Liver (tissue), 9 donors: ENCODE results near the gene CD68. TPM values are rescaled to one million over a fixed set of nuclear protein-coding genes. Genes with fewer than 3 reads are reported as not detected.

Source experiments
- DNase-seq: peaks from one replicate; pipeline ENCODE4 v3.0.0-alpha.2; 2017; ENCODE audit warnings: low spot score
- H3K27ac ChIP-seq, 2 donors: one replicate each; pipeline ENCODE4 v1.7.0; 2013; ENCODE audit warnings: inconsistent platforms in 2 of 2, low read length in 2 of 2, control low read depth in 1 of 2, low read depth in 1 of 2, mild to moderate bottlenecking in 1 of 2
- H3K27me3 ChIP-seq, 4 donors: one replicate each; pipeline versions ENCODE4 v1.6.1 to v1.7.0; 2013; ENCODE audit warnings: low read length in 3 of 4, inconsistent platforms in 1 of 4, mild to moderate bottlenecking in 1 of 4, moderate library complexity in 1 of 4; ENCODE audit not compliant: control insufficient read depth in 4 of 4, insufficient read depth in 4 of 4
- H3K36me3 ChIP-seq, 4 donors: one replicate each; pipeline versions ENCODE4 v1.6.1 to v1.7.0; 2013; ENCODE audit warnings: low read length in 3 of 4, mild to moderate bottlenecking in 3 of 4, low read depth in 1 of 4, moderate library complexity in 1 of 4; ENCODE audit not compliant: control insufficient read depth in 4 of 4, insufficient read depth in 3 of 4
- H3K4me1 ChIP-seq, 4 donors: one replicate each; pipeline versions ENCODE4 v1.6.1 to v1.7.0; 2013; ENCODE audit warnings: low read length in 3 of 4, mild to moderate bottlenecking in 3 of 4, moderate library complexity in 1 of 4; ENCODE audit not compliant: control insufficient read depth in 4 of 4, insufficient read depth in 4 of 4
- H3K4me3 ChIP-seq, 3 donors: one replicate each; pipeline versions ENCODE4 v1.6.1 to v1.7.0; 2013; ENCODE audit warnings: low read length in 3 of 3, control low read depth in 1 of 3, low read depth in 1 of 3, mild to moderate bottlenecking in 1 of 3
- H3K9ac ChIP-seq, 2 donors: one replicate each; pipeline ENCODE4 v1.7.0; 2013; ENCODE audit warnings: low read length in 2 of 2, mild to moderate bottlenecking in 2 of 2, moderate library complexity in 2 of 2, control low read depth in 1 of 2, low read depth in 1 of 2
- H3K9me3 ChIP-seq, 4 donors: one replicate each; pipeline versions ENCODE4 v1.6.1 to v1.7.0; 2013; ENCODE audit warnings: low read length in 3 of 4; ENCODE audit not compliant: control insufficient read depth in 4 of 4
- CTCF ChIP-seq: fragments of 150-350 bp; IDR thresholded peaks from 2 replicates; pipeline ENCODE4 v1.5.1; 2017; ENCODE audit warnings: improper control_type of control experiment, low read depth, low read length; ENCODE audit not compliant: missing input control
- EGR1 ChIP-seq, 2 donors: IDR thresholded peaks; 2 replicates each; pipeline ENCODE4 v1.6.1; 2016 to 2018; ENCODE audit warnings: antibody characterized with exemption in 2 of 2, low read depth in 2 of 2
- FOXA1 ChIP-seq: IDR thresholded peaks from 2 replicates; pipeline ENCODE4 v1.6.1; 2016; ENCODE audit warnings: antibody characterized with exemption
- FOXA2 ChIP-seq: IDR thresholded peaks from 2 replicates; pipeline ENCODE4 v1.6.1; 2016; ENCODE audit warnings: antibody characterized with exemption
- GABPA ChIP-seq, 2 donors: IDR thresholded peaks in 1 of 2; conservative IDR thresholded peaks in 1 of 2; 2 replicates each; pipeline ENCODE4 v1.6.1; 2016; ENCODE audit warnings: antibody characterized with exemption in 2 of 2, mild to moderate bottlenecking in 1 of 2, moderate library complexity in 1 of 2
- HNF4A ChIP-seq, 2 donors: conservative IDR thresholded peaks; 2 replicates each; pipeline ENCODE4 v1.6.1; 2016; ENCODE audit warnings: antibody characterized with exemption in 2 of 2, mild to moderate bottlenecking in 2 of 2
- HNF4G ChIP-seq: IDR thresholded peaks from 2 replicates; pipeline ENCODE4 v1.6.1; 2016; ENCODE audit warnings: antibody characterized with exemption
- JUND ChIP-seq, 2 donors: IDR thresholded peaks; 2 replicates each; pipeline ENCODE4 v1.6.1; 2016; ENCODE audit warnings: antibody characterized with exemption in 2 of 2
- NR2F2 ChIP-seq: IDR thresholded peaks from 2 replicates; pipeline ENCODE4 v1.6.1; 2016; ENCODE audit warnings: antibody characterized with exemption
- RAD21 ChIP-seq, 2 donors: IDR thresholded peaks; 2 replicates each; pipeline ENCODE4 v1.6.1; 2016; ENCODE audit warnings: antibody characterized with exemption in 2 of 2, mild to moderate bottlenecking in 2 of 2
- REST ChIP-seq: IDR thresholded peaks from 2 replicates; pipeline ENCODE4 v1.6.1; 2016; ENCODE audit warnings: antibody characterized with exemption, mild to moderate bottlenecking
- RXRA ChIP-seq, 2 donors: IDR thresholded peaks; 2 replicates each; pipeline ENCODE4 v1.6.1; 2017 to 2018; ENCODE audit warnings: antibody characterized with exemption in 2 of 2, mild to moderate bottlenecking in 1 of 2
- SP1 ChIP-seq: IDR thresholded peaks from 2 replicates; pipeline ENCODE4 v1.6.1; 2018; ENCODE audit warnings: antibody characterized with exemption, mild to moderate bottlenecking
- TAF1 ChIP-seq: conservative IDR thresholded peaks from 2 replicates; pipeline ENCODE4 v1.6.1; 2016; ENCODE audit warnings: antibody characterized with exemption, mild to moderate bottlenecking
- YY1 ChIP-seq: IDR thresholded peaks from 2 replicates; pipeline ENCODE4 v1.6.1; 2016; ENCODE audit warnings: antibody characterized with exemption, mild to moderate bottlenecking
- ZBTB33 ChIP-seq: IDR thresholded peaks from 2 replicates; pipeline ENCODE4 v1.6.1; 2016; ENCODE audit warnings: antibody characterized with exemption
- WGBS: extraction: QIAGEN DNeasy Blood & Tissue Kit; methylation state at CpG from one replicate; pipeline ENCODE4 v1.1.7; 2013; 5-methylcytosine and 5-hydroxymethylcytosine counted together
- polyA plus RNA-seq, 2 donors: library from polyadenylated mRNA; stranded (reverse) in 1 of 2; unstranded in 1 of 2; fragments of 200-250 nt in 1 of 2; fragments of >200 nt in 1 of 2; fragmentation: Nextera tagmentation in 1 of 2; extraction: Ambion mirVana in 1 of 2; gene quantifications; one replicate each; pipeline versions ENCODE4 v1.2.1 to v1.2.3, GENCODE V29; 2013 to 2015
- total RNA-seq, 2 donors: library from RNA; depleted of rRNA; stranded (reverse); fragments of >200 nt; gene quantifications; one replicate each; pipeline ENCODE4 v1.2.3, GENCODE V29; 2014
- TF ChIP-seq, protein P1 (sequence below): IDR thresholded peaks from 2 replicates; pipeline ENCODE4 v1.6.1; 2016; ENCODE audit warnings: antibody characterized with exemption
- donor health status: healthy.
- donor health status: healthy.
- donor health status: healthy.
- donor health status: healthy.
- donor health status: healthy.

Gene CD68
- total and polyA plus RNA-seq, 4 donors = 14.2 to 88.6 (median 33.1) TPM

- Histone ChIP-seq H3K27ac (peak overlapping the region in 1 of 2 donors; percentile 22), H3K4me3 (peak overlapping the region in 1 of 3 donors; percentile 4), H3K27me3 (no peaks in the 10 kb centered on the region), H3K36me3 (no peaks in the 10 kb centered on the region), H3K9ac (no peak overlapping the region), H3K9me3 (no peaks in the 10 kb centered on the region), H3K4me1 (peaks cover 4 to 40% (median 29%) of the 10 kb centered on the region in 4 donors)
- TF ChIP-seq HNF4G (no peak), TAF1 (no peak), GABPA (IDR thresholded peaks at IDR 0.05 in 1 of 2, conservative IDR thresholded peaks at IDR 0.05 in 1 of 2) (no peak), RAD21 (IDR thresholded peaks at IDR 0.05) (no peak), RXRA (IDR thresholded peaks at IDR 0.05) (no peak), REST (no peak), FOXA1 (no peak), HNF4A (conservative IDR thresholded peaks at IDR 0.05) (no peak), JUND (IDR thresholded peaks at IDR 0.05) (no peak), YY1 (no peak), ZBTB33 (no peak), NR2F2 (no peak)
- no peak for DNase-seq
- WGBS = 93% methylated on average over 1 of the region's 1 CpG
Measured at GRCh38 chr17:7612294-7612640, 32.8 kb downstream of the CD68 start.

DNA sequence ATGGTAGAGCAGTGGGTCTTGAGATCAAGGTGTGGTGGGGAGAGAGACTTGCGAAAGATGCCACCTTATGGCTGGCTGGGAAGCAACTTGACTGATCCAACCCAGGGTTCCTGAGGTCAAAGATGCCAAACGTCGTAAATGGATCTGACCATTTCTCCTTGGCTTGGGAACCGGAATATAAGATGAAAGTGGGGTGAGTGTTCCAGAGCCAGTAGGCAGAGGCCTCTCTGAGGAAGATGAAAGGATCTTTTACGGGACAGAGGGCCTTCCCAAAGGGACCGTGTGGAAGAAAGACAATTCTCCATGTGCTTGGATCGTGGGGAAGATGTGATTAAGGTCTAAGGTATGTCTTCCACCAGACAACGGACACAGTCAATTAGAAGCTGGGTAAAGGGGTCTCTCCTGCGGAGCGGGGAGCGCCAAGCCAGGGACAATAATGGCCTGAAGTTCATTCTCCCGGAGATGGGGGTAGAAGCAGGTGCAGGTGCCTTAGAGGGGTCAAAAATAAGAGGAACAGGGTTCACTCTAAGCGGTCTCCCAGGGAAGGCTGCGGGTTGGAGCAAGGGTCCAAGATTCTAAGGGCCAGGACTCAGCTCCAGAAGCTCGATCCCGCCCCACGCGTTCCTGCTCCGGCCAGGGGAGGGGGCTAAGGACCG, 34.5 kb downstream of the CD68 start:
- Histone ChIP-seq H3K4me1 (peaks cover 4 to 40% (median 29%) of the 10 kb centered on the region in 4 donors), H3K27me3 (no peaks in the 10 kb centered on the region), H3K27ac (peak overlapping the region; percentile 89 to 91), H3K9ac (peak overlapping the region; percentile 77 to 90), H3K36me3 (no peaks in the 10 kb centered on the region), H3K9me3 (no peaks in the 10 kb centered on the region), H3K4me3 (peak overlapping the region; percentile 49 to 90 (median 82))
- DNase-seq = no peak
- 5% methylated on average over 20 of the region's 20 CpGs for WGBS
- TF ChIP-seq EGR1 (IDR thresholded peaks at IDR 0.05; ENCODE audit: low read depth in 2 of 2) = no peak
- no peak for TF ChIP-seq ZBTB33
- no peak for TF ChIP-seq REST
- no peak for TF ChIP-seq RAD21 (IDR thresholded peaks at IDR 0.05)
- TF ChIP-seq FOXA2 = no peak
- no peak for TF ChIP-seq CTCF
- TF ChIP-seq, protein P1, sequence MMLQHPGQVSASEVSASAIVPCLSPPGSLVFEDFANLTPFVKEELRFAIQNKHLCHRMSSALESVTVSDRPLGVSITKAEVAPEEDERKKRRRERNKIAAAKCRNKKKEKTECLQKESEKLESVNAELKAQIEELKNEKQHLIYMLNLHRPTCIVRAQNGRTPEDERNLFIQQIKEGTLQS = no peak
- no peak for TF ChIP-seq SP1
- no peak for TF ChIP-seq HNF4A (conservative IDR thresholded peaks at IDR 0.05)
- no peak for TF ChIP-seq JUND (IDR thresholded peaks at IDR 0.05)
- no peak for TF ChIP-seq TAF1
- TF ChIP-seq GABPA (IDR thresholded peaks at IDR 0.05 in 1 of 2, conservative IDR thresholded peaks at IDR 0.05 in 1 of 2) = no peak
- no peak for TF ChIP-seq FOXA1
- no peak for TF ChIP-seq RXRA (IDR thresholded peaks at IDR 0.05)
- TF ChIP-seq YY1 = no peak
- TF ChIP-seq NR2F2 = no peak
